ENCODE data around the gene ZNF746. TPM values are rescaled to one million over a fixed set of nuclear protein-coding genes. Genes with fewer than 3 reads are reported as not detected.

The ZNF746 gene
- total RNA-seq, 1 donor from 2014 or later, result 19.1 TPM

GRCh38 chr7:149442924-149443323, 54.7 kb downstream of the ZNF746 start:
- no peak overlapping the region for H3K27ac Mint-ChIP-seq (ENCODE audit: unreplicated experiment)
- no peaks in the 10 kb centered on the region for H3K4me1 Mint-ChIP-seq (ENCODE audit: unreplicated experiment)
- H3K9me3 Mint-ChIP-seq (ENCODE audit: unreplicated experiment), result no peaks in the 10 kb centered on the region
- no peak overlapping the region for H3K4me3 Mint-ChIP-seq (ENCODE audit: unreplicated experiment)
- DNase-seq (ENCODE audit: extremely low spot score, unreplicated experiment), result no peak
- no peak for TF ChIP-seq CTCF (IDR thresholded peaks at IDR 0.05)
- no peaks in the 10 kb centered on the region for H3K27me3 Mint-ChIP-seq (ENCODE audit: unreplicated experiment)
- peaks cover 46% of the 10 kb centered on the region for H3K36me3 Mint-ChIP-seq (ENCODE audit: unreplicated experiment)

- no peak overlapping the region for H3K27ac Mint-ChIP-seq (ENCODE audit: unreplicated experiment)
- DNase-seq (ENCODE audit: extremely low spot score, unreplicated experiment), result peak; percentile 27
- H3K36me3 Mint-ChIP-seq (ENCODE audit: unreplicated experiment), result peaks cover 26% of the 10 kb centered on the region
- H3K27me3 Mint-ChIP-seq (ENCODE audit: unreplicated experiment), result no peaks in the 10 kb centered on the region
- H3K4me3 Mint-ChIP-seq (ENCODE audit: unreplicated experiment), result no peak overlapping the region
- H3K4me1 Mint-ChIP-seq (ENCODE audit: unreplicated experiment), result no peaks in the 10 kb centered on the region
- no peak for TF ChIP-seq CTCF (IDR thresholded peaks at IDR 0.05)
- no peaks in the 10 kb centered on the region for H3K9me3 Mint-ChIP-seq (ENCODE audit: unreplicated experiment)
These were observed 57.4 kb downstream of the ZNF746 start for GRCh38 chr7:149440222-149440621.

GRCh38 chr7:149436358-149436757, 61.3 kb downstream of the ZNF746 start:
- no peaks in the 10 kb centered on the region for H3K9me3 Mint-ChIP-seq (ENCODE audit: unreplicated experiment)
- no peaks in the 10 kb centered on the region for H3K27me3 Mint-ChIP-seq (ENCODE audit: unreplicated experiment)

GRCh38 chr7:149433124-149433523, 64.5 kb downstream of the ZNF746 start:
- no peak for TF ChIP-seq CTCF (IDR thresholded peaks at IDR 0.05)
- Mint-ChIP-seq H3K4me3 (ENCODE audit: unreplicated experiment) (no peak overlapping the region), H3K9me3 (ENCODE audit: unreplicated experiment) (no peaks in the 10 kb centered on the region), H3K27me3 (ENCODE audit: unreplicated experiment) (no peaks in the 10 kb centered on the region), H3K36me3 (ENCODE audit: unreplicated experiment) (peaks cover 54% of the 10 kb centered on the region), H3K27ac (ENCODE audit: unreplicated experiment) (no peak overlapping the region), H3K4me1 (ENCODE audit: unreplicated experiment) (no peaks in the 10 kb centered on the region)
- no peak for DNase-seq (ENCODE audit: extremely low spot score, unreplicated experiment)

More at GRCh38 chr7:149436358-149436757, 61.3 kb downstream of the ZNF746 start:
- H3K36me3 Mint-ChIP-seq (ENCODE audit: unreplicated experiment), result peaks cover 40% of the 10 kb centered on the region
- peak; percentile 66 for DNase-seq (ENCODE audit: extremely low spot score, unreplicated experiment)
- H3K4me1 Mint-ChIP-seq (ENCODE audit: unreplicated experiment), result no peaks in the 10 kb centered on the region
- TF ChIP-seq CTCF (IDR thresholded peaks at IDR 0.05), result no peak
- H3K27ac Mint-ChIP-seq (ENCODE audit: unreplicated experiment), result no peak overlapping the region
- H3K4me3 Mint-ChIP-seq (ENCODE audit: unreplicated experiment), result no peak overlapping the region

- Mint-ChIP-seq H3K4me1 (ENCODE audit: unreplicated experiment) (no peaks in the 10 kb centered on the region), H3K27me3 (ENCODE audit: unreplicated experiment) (no peaks in the 10 kb centered on the region), H3K4me3 (ENCODE audit: unreplicated experiment) (no peak overlapping the region), H3K27ac (ENCODE audit: unreplicated experiment) (no peak overlapping the region), H3K9me3 (ENCODE audit: unreplicated experiment) (no peaks in the 10 kb centered on the region), H3K36me3 (ENCODE audit: unreplicated experiment) (peaks cover 56% of the 10 kb centered on the region)
- peak; percentile 81 for DNase-seq (ENCODE audit: extremely low spot score, unreplicated experiment)
- no peak for TF ChIP-seq CTCF (IDR thresholded peaks at IDR 0.05)
These were observed 65.4 kb downstream of the ZNF746 start for GRCh38 chr7:149432121-149432691.

Measured in osteocyte (in vitro differentiated cells).